ENCODE data around the gene DSPP.

The DSPP gene

GRCh38 chr4:87620086-87620485, 11.8 kb downstream of the DSPP start:
- TF ChIP-seq, protein P1, sequence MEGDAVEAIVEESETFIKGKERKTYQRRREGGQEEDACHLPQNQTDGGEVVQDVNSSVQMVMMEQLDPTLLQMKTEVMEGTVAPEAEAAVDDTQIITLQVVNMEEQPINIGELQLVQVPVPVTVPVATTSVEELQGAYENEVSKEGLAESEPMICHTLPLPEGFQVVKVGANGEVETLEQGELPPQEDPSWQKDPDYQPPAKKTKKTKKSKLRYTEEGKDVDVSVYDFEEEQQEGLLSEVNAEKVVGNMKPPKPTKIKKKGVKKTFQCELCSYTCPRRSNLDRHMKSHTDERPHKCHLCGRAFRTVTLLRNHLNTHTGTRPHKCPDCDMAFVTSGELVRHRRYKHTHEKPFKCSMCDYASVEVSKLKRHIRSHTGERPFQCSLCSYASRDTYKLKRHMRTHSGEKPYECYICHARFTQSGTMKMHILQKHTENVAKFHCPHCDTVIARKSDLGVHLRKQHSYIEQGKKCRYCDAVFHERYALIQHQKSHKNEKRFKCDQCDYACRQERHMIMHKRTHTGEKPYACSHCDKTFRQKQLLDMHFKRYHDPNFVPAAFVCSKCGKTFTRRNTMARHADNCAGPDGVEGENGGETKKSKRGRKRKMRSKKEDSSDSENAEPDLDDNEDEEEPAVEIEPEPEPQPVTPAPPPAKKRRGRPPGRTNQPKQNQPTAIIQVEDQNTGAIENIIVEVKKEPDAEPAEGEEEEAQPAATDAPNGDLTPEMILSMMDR (conservative IDR thresholded peaks at IDR 0.05; ENCODE audit: control insufficient read depth, insufficient read depth, low read depth, low read length): no peak
- no peak overlapping the region for H3K4me3 ChIP-seq (ENCODE audit: control insufficient read depth, low read depth, low read length)
- DNase-seq (ENCODE audit: low read depth): no peak

- TF ChIP-seq, protein P1 (conservative IDR thresholded peaks at IDR 0.05; ENCODE audit: control insufficient read depth, insufficient read depth, low read depth, low read length): no peak
- peak; percentile 4 for DNase-seq (ENCODE audit: low read depth)
- H3K4me3 ChIP-seq (ENCODE audit: control insufficient read depth, low read depth, low read length): no peak overlapping the region
These were observed 12.2 kb downstream of the DSPP start for GRCh38 chr4:87620491-87620890.

- H3K4me3 ChIP-seq (ENCODE audit: control insufficient read depth, low read depth, low read length): no peak overlapping the region
- TF ChIP-seq, protein P1 (conservative IDR thresholded peaks at IDR 0.05; ENCODE audit: control insufficient read depth, insufficient read depth, low read depth, low read length): no peak
- DNase-seq (ENCODE audit: low read depth): no peak
These were observed 14.0 kb downstream of the DSPP start for GRCh38 chr4:87622303-87622702.

GRCh38 chr4:87624698-87625097, 16.4 kb downstream of the DSPP start:
- TF ChIP-seq, protein P1 (conservative IDR thresholded peaks at IDR 0.05; ENCODE audit: control insufficient read depth, insufficient read depth, low read depth, low read length): no peak
- DNase-seq (ENCODE audit: low read depth): no peak

DNA sequence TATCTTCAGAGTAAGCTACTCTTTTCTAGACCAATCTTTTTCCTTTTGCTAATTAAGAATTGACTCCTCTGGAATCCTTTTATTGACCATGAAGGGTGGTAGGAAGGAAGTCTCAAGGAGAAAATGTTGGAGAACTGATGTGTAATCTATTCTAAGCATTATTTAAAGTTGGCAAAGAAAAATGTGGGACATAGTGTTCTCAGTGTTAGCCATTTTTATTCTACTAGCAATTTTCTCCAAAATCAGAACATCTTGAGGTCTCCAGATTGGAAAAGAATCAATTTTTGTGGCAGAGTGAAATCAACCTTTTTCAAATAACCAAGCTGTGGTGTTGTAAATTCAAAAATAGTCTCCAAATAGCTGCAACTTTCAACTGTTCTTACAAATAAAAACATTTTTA, 23.3 kb downstream of the DSPP start:
- no peak for DNase-seq (ENCODE audit: low read depth)
- H3K4me3 ChIP-seq (ENCODE audit: control insufficient read depth, low read depth, low read length): no peak overlapping the region
- TF ChIP-seq, protein P1 (conservative IDR thresholded peaks at IDR 0.05; ENCODE audit: control insufficient read depth, insufficient read depth, low read depth, low read length): no peak

More at GRCh38 chr4:87624698-87625097, 16.4 kb downstream of the DSPP start:
- H3K4me3 ChIP-seq (ENCODE audit: control insufficient read depth, low read depth, low read length): no peak overlapping the region

DNA sequence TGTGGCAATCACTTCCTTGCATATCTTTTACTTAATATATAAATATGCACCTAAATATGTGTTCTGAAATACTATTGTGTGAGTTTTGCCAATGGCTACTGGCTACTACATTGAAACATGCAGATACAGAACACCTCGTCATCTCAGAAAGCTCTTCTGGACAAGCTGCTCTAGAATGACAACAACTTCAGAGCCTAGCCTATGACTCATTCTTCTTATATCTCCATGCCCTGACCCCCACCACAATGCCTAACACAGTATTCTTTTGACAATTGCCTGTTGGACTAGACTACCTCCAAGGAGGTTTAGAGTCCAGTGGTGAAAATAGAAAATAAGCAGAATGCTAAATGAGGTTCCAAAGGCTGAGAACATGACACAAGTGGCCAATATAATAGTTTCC, 24.1 kb downstream of the DSPP start:
- TF ChIP-seq, protein P1 (conservative IDR thresholded peaks at IDR 0.05; ENCODE audit: control insufficient read depth, insufficient read depth, low read depth, low read length): no peak
- peak; percentile 11 for DNase-seq (ENCODE audit: low read depth)
- H3K4me3 ChIP-seq (ENCODE audit: control insufficient read depth, low read depth, low read length): no peak overlapping the region

DNA sequence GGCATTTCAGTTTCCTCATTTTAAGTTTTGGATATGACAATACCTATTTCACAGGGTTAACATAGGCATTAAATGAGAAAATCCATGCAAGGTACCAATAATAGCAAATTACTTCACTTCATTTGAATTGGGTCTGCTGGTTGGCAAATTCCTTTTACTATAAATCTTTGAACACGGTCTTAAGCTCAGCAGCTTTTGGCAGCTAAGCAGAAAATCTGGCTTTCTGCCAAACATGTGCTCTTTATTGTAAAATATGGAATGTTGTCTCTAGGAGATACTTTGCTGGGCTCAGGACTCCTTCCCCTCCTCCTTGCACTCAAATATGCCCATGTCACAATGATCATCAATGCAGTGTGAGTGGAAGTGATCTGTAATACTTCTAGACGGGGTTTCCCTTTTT, 24.9 kb downstream of the DSPP start:
- peak; percentile 53 for DNase-seq (ENCODE audit: low read depth)

More for the DNA sequence above, 24.9 kb downstream of the DSPP start:
- H3K4me3 ChIP-seq (ENCODE audit: control insufficient read depth, low read depth, low read length): no peak overlapping the region
- TF ChIP-seq, protein P1 (conservative IDR thresholded peaks at IDR 0.05; ENCODE audit: control insufficient read depth, insufficient read depth, low read depth, low read length): no peak
